ENCODE measurements around the gene RNF144A.

GRCh38 chr2:7017671-7018281 lies 100.6 kb downstream of the RNF144A start:
- TF ChIP-seq EZH2 (optimal IDR thresholded peaks at IDR 0.05; ENCODE audit: low read depth, low read length) (no peak), CTCF (IDR thresholded peaks at IDR 0.05; ENCODE audit: low read length) (no peak)

Data from MM.1S (cell line).